Hepatocyte (in vitro differentiated cells): ENCODE data around the gene CRHR2. TPM values are rescaled to one million over a fixed set of nuclear protein-coding genes. Genes with fewer than 3 reads are reported as not detected.

Source experiments
- DNase-seq: peaks from one replicate; pipeline ENCODE4 v3.0.0-alpha.2; 2016; ENCODE audit warnings: low spot score
- H2AFZ ChIP-seq: fragments of 200-600 bp; sonication (generic); 2 replicates; pipeline ENCODE4 v1.6.0; 2016; ENCODE audit warnings: antibody characterized with exemption, mild to moderate bottlenecking
- H3K27ac ChIP-seq: fragments of 200-600 bp; sonication (generic); 2 replicates; pipeline ENCODE4 v1.5.1; 2016; ENCODE audit warnings: mild to moderate bottlenecking
- H3K27me3 ChIP-seq: fragments of 200-600 bp; sonication (generic); 2 replicates; pipeline ENCODE4 v1.6.1; 2016
- H3K36me3 ChIP-seq: fragments of 200-600 bp; sonication (generic); replicated peaks from 2 replicates; pipeline ENCODE4 v1.5.1; 2016; ENCODE audit warnings: low read depth; ENCODE audit not compliant: insufficient read depth
- H3K4me1 ChIP-seq: fragments of 200-600 bp; sonication (generic); 2 replicates; pipeline ENCODE4 v1.5.1; 2016; ENCODE audit warnings: mild to moderate bottlenecking, moderate library complexity; ENCODE audit not compliant: insufficient read depth
- H3K4me2 ChIP-seq: fragments of 200-600 bp; sonication (generic); 2 replicates; pipeline ENCODE4 v1.6.0; 2016
- H3K4me3 ChIP-seq: fragments of 200-600 bp; sonication (generic); 2 replicates; pipeline ENCODE4 v1.5.1; 2016; ENCODE audit warnings: mild to moderate bottlenecking
- H3K79me2 ChIP-seq: fragments of 200-600 bp; sonication (generic); 2 replicates; pipeline ENCODE4 v1.6.0; 2017; ENCODE audit warnings: mild to moderate bottlenecking
- H3K9me2 ChIP-seq: fragments of 200-600 bp; sonication (generic); replicated peaks from 2 replicates; pipeline ENCODE4 v1.6.0; 2017; ENCODE audit warnings: mild to moderate bottlenecking; ENCODE audit not compliant: insufficient read depth
- H3K9me3 ChIP-seq: fragments of 200-600 bp; sonication (generic); 2 replicates; pipeline ENCODE4 v1.5.1; 2016; ENCODE audit warnings: low read depth, mild to moderate bottlenecking
- H4K20me1 ChIP-seq: fragments of 200-600 bp; sonication (generic); 2 replicates; pipeline ENCODE4 v1.6.0; 2016; ENCODE audit warnings: mild to moderate bottlenecking; ENCODE audit not compliant: insufficient read depth, poor library complexity, severe bottlenecking
- EZH2 ChIP-seq: fragments of 200-600 bp; sonication (generic); IDR thresholded peaks from 2 replicates; pipeline ENCODE4 v1.6.1; 2016; ENCODE audit warnings: antibody characterized with exemption, mild to moderate bottlenecking, borderline replicate concordance
- EZH2phosphoT487 ChIP-seq: fragments of 200-600 bp; sonication (generic); IDR thresholded peaks from one replicate; pipeline ENCODE4 v1.6.1; 2018; ENCODE audit warnings: antibody characterized with exemption, mild to moderate bottlenecking, low read depth, moderate library complexity; ENCODE audit not compliant: unreplicated experiment, severe bottlenecking
- WGBS: methylation state at CpG from one replicate; pipeline ENCODE4 v1.1.6; 2016; ENCODE audit warnings: low lambda C conversion rate; ENCODE audit errors: missing lambda C conversion rate; 5-methylcytosine and 5-hydroxymethylcytosine counted together
- polyA plus RNA-seq: library from polyadenylated mRNA; unstranded; fragments of >200 nt; fragmentation: Nextera tagmentation; extraction: Ambion mirVana; gene quantifications from 2 replicates; pipeline ENCODE4 v1.2.1, GENCODE V29; 2016
- total RNA-seq: library from RNA; depleted of rRNA; stranded (reverse); fragments of >200 nt; gene quantifications from 2 replicates; pipeline ENCODE4 v1.2.3, GENCODE V29; 2014
- TF ChIP-seq, protein P1 (sequence below): fragments of 200-600 bp; sonication (generic); IDR thresholded peaks from 2 replicates; pipeline ENCODE4 v1.5.1; 2016; ENCODE audit warnings: antibody characterized with exemption, mild to moderate bottlenecking; ENCODE audit not compliant: poor library complexity

Gene CRHR2
- total and polyA plus RNA-seq, 2 experiments from 2014 or later, result 0.21 TPM; not detected in 1

DNA sequence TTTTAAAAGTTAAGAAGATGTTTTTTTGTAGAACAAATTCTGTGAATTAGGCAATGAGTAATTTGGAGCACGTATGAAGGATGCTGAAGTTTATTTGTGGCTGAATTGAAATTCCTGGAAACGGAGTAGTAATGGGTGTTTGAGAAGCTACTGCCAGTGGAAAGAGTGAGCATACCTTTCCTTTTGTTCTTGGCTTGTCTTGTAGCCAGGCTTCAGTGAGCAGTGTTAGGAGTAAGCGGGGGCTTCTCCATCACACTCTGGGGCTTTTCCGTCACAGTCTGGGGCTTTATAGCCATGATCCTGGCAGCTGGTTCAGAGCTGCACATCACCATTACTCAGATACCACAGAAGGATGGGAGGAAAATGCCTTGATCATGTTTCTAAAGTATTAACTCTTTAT lies 55.2 kb downstream of the CRHR2 start:
- no peaks in the 10 kb centered on the region for H3K27me3 ChIP-seq
- no peak overlapping the region for H3K4me2 ChIP-seq
- WGBS, result 94% methylated on average over 4 of the region's 4 CpGs
- H3K4me3 ChIP-seq, result no peak overlapping the region
- H3K36me3 ChIP-seq, result peaks cover 5% of the 10 kb centered on the region
- no peaks in the 10 kb centered on the region for H4K20me1 ChIP-seq
- H2AFZ ChIP-seq, result no peak overlapping the region
- no peak for TF ChIP-seq EZH2phosphoT487
- H3K9me3 ChIP-seq, result no peaks in the 10 kb centered on the region
- H3K4me1 ChIP-seq, result no peaks in the 10 kb centered on the region
- no peak overlapping the region for H3K27ac ChIP-seq
- no peaks in the 10 kb centered on the region for H3K79me2 ChIP-seq
- no peak for DNase-seq
- H3K9me2 ChIP-seq, result no peaks in the 10 kb centered on the region

DNA sequence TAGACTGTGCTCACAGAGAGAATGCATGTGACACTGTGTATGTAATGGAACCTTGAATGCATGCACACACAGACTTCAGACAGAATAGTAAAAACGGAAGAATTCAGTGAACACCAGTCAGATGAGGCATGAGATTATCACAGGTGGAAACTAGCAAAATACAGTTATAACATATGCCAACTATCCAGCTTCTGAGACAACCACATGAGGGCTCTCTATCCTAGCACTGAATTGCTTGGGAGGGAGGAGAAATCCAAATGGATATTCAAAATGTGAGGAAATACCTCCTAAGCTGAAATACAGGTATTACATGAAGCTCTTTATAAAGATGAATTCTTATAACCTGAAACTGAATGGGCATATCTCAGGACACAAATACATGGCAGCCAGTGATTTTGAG lies 57.0 kb downstream of the CRHR2 start:
- no peaks in the 10 kb centered on the region for H3K9me3 ChIP-seq
- H3K4me1 ChIP-seq, result no peaks in the 10 kb centered on the region
- 92% methylated on average over 1 of the region's 1 CpG for WGBS
- H3K4me2 ChIP-seq, result no peak overlapping the region
- no peak overlapping the region for H2AFZ ChIP-seq
- no peaks in the 10 kb centered on the region for H3K9me2 ChIP-seq
- H3K27me3 ChIP-seq, result no peaks in the 10 kb centered on the region
- no peak for TF ChIP-seq EZH2
- TF ChIP-seq, protein P1, sequence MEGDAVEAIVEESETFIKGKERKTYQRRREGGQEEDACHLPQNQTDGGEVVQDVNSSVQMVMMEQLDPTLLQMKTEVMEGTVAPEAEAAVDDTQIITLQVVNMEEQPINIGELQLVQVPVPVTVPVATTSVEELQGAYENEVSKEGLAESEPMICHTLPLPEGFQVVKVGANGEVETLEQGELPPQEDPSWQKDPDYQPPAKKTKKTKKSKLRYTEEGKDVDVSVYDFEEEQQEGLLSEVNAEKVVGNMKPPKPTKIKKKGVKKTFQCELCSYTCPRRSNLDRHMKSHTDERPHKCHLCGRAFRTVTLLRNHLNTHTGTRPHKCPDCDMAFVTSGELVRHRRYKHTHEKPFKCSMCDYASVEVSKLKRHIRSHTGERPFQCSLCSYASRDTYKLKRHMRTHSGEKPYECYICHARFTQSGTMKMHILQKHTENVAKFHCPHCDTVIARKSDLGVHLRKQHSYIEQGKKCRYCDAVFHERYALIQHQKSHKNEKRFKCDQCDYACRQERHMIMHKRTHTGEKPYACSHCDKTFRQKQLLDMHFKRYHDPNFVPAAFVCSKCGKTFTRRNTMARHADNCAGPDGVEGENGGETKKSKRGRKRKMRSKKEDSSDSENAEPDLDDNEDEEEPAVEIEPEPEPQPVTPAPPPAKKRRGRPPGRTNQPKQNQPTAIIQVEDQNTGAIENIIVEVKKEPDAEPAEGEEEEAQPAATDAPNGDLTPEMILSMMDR, result peak; percentile 17
- no peak overlapping the region for H3K4me3 ChIP-seq
- DNase-seq, result no peak
- no peaks in the 10 kb centered on the region for H4K20me1 ChIP-seq
- peaks cover 4% of the 10 kb centered on the region for H3K79me2 ChIP-seq
- peaks cover 5% of the 10 kb centered on the region for H3K36me3 ChIP-seq
- no peak overlapping the region for H3K27ac ChIP-seq

DNA sequence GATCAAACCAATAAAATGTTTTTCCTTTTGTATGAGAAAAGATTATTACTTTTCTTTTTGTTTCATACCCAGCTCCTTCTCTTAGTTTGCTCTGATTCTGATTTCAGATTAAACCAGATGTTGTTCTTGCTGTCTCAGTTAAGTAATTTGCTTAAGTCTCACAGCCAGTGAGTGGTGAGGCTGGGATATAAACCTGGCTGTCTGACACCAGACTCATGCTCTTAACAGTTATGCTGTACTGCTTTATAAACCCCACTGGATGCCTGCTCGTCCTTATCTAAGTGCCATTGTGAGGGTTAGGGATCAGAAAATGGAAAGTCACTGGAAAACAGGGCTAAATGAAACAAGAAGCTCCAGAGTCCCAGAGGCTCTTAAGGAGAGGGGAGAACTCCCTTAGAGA lies 63.3 kb downstream of the CRHR2 start:
- no peak for DNase-seq
- Histone ChIP-seq H3K27ac (no peak overlapping the region), H3K27me3 (no peaks in the 10 kb centered on the region), H3K36me3 (no peaks in the 10 kb centered on the region), H2AFZ (no peak overlapping the region), H3K4me3 (no peak overlapping the region), H3K4me2 (no peak overlapping the region), H3K9me2 (no peaks in the 10 kb centered on the region), H4K20me1 (no peaks in the 10 kb centered on the region), H3K4me1 (no peaks in the 10 kb centered on the region), H3K79me2 (peaks cover 22% of the 10 kb centered on the region), H3K9me3 (no peaks in the 10 kb centered on the region)
- WGBS, result 60% methylated on average over 1 of the region's 1 CpG
- TF ChIP-seq, protein P1, result no peak
- no peak for TF ChIP-seq EZH2
- TF ChIP-seq EZH2phosphoT487, result no peak

DNA sequence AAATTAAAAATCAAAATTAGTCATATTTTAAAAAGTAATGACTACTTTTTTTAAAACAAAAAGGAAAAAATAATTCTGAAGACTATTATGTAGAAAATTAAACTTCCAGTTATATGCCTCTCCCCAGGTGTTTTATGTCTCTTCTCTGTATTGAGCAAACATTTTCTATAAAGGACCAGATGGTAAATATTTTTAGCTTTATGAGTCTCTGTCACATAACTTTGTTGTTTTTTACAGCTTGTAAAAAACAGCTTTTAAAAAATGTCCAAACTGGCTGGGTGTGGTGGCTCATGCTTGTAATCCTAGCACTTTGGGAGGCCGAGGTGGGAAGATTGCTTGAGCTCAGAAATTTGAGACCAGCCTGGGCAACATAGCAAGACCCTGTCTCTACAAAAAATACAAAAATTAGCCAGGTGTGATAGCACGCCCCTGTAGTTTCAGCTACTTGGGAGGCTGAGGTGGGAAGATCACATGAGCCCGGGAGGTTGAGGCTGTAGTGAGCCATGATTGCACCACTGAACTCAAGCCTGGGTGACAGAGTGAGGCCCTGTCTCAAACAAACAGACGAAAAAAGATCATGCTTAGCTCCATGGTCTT lies 64.1 kb downstream of the CRHR2 start:
- no peaks in the 10 kb centered on the region for H3K27me3 ChIP-seq
- H3K9me2 ChIP-seq, result no peaks in the 10 kb centered on the region
- no peak overlapping the region for H2AFZ ChIP-seq
- H3K4me1 ChIP-seq, result no peaks in the 10 kb centered on the region
- H3K79me2 ChIP-seq, result peaks cover 25% of the 10 kb centered on the region
- no peak for DNase-seq
- WGBS, result 95% methylated on average over 4 of the region's 4 CpGs
- H3K4me2 ChIP-seq, result no peak overlapping the region
- no peaks in the 10 kb centered on the region for H3K9me3 ChIP-seq
- no peak overlapping the region for H3K27ac ChIP-seq
- TF ChIP-seq EZH2 (no peak), EZH2phosphoT487 (no peak)
- TF ChIP-seq, protein P1, result no peak
- H3K4me3 ChIP-seq, result no peak overlapping the region
- no peaks in the 10 kb centered on the region for H3K36me3 ChIP-seq
- H4K20me1 ChIP-seq, result no peaks in the 10 kb centered on the region
